Suprapubic skin (tissue), 3 donors: ENCODE results near the gene SKAP1.

Experiments
- EP300 ChIP-seq: sonication (generic); formaldehyde crosslinking; IDR thresholded peaks from one replicate; pipeline ENCODE4 v1.6.1; 2017; ENCODE audit warnings: antibody characterized with exemption
- POLR2A ChIP-seq, 2 donors: fragments of 450-650 bp; IDR thresholded peaks; one replicate each; pipeline ENCODE4 v1.6.1; 2017; ENCODE audit warnings: antibody characterized with exemption in 2 of 2, mild to moderate bottlenecking in 2 of 2, moderate library complexity in 2 of 2
- TF ChIP-seq, protein P1 (sequence below), 2 donors: fragments of 200-600 bp in 1 of 2; fragments of 450-650 bp in 1 of 2; sonication (generic) in 1 of 2; IDR thresholded peaks; one replicate each; pipeline ENCODE4 v1.5.1; 2016 to 2019; ENCODE audit warnings: antibody characterized with exemption in 2 of 2, mild to moderate bottlenecking in 1 of 2, moderate library complexity in 1 of 2

DNA sequence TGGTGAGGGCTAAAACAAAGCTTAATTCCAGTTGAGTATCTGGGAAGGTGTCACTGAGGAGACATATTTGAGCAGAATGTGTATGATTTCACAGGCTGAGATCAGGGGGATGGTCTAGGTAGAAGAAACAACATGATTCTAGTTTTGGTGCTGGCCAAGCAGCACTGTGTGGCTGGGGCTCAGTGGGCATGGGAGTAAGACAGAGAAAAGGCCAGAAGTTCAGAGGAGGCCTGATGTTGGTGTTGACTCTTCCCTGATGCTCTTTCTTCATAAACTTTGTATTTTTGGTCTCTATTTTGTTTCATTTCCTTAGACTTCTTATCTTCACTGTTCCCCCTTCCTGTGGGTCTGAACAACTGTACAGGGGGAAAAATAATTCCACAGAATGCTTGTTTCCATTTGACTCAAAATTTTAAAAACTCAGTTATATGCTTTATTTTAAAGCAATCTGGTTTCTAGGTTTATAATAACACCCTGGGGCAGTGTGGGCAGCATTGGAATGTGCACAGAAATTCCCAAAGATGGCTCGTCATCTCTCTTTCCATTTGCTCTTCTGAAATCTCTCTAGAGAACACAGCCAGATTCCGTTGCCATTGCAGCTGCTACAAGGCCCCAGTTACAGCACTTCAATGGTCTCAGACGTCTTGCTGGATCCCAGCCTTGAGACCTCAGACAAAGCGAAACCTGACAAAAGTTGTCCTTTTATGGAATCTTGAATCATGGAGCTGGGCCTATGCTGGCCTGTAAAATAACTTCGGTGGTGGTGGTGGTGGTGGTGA, 254.1 kb downstream of the SKAP1 start:
- TF ChIP-seq, protein P1, sequence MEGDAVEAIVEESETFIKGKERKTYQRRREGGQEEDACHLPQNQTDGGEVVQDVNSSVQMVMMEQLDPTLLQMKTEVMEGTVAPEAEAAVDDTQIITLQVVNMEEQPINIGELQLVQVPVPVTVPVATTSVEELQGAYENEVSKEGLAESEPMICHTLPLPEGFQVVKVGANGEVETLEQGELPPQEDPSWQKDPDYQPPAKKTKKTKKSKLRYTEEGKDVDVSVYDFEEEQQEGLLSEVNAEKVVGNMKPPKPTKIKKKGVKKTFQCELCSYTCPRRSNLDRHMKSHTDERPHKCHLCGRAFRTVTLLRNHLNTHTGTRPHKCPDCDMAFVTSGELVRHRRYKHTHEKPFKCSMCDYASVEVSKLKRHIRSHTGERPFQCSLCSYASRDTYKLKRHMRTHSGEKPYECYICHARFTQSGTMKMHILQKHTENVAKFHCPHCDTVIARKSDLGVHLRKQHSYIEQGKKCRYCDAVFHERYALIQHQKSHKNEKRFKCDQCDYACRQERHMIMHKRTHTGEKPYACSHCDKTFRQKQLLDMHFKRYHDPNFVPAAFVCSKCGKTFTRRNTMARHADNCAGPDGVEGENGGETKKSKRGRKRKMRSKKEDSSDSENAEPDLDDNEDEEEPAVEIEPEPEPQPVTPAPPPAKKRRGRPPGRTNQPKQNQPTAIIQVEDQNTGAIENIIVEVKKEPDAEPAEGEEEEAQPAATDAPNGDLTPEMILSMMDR (IDR thresholded peaks at IDR 0.05): no peak
- TF ChIP-seq POLR2A (IDR thresholded peaks at IDR 0.05): no peak
- no peak for TF ChIP-seq EP300
